KMS-11 (cell line): Measurements from ENCODE around the gene BMP2.

Experiments
- H2AFZ ChIP-seq: fragments of 200-600 bp; sonication (generic); 2 replicates; pipeline ENCODE4 v1.6.1; 2016; ENCODE audit warnings: antibody characterized with exemption, mixed run types, low read depth
- H3K27ac ChIP-seq: fragments of 200-600 bp; sonication (generic); 2 replicates; pipeline ENCODE4 v1.6.1; 2016; ENCODE audit warnings: mild to moderate bottlenecking, mixed run types
- H3K27me3 ChIP-seq: fragments of 200-600 bp; sonication (generic); 2 replicates; pipeline ENCODE4 v1.6.1; 2017; ENCODE audit warnings: mild to moderate bottlenecking, low read depth, mixed run types, moderate library complexity; ENCODE audit not compliant: insufficient read depth
- H3K36me3 ChIP-seq: fragments of 200-600 bp; sonication (generic); 2 replicates; pipeline ENCODE4 v1.6.1; 2017; ENCODE audit warnings: mild to moderate bottlenecking, mixed run types; ENCODE audit not compliant: insufficient read depth
- H3K4me1 ChIP-seq: fragments of 200-600 bp; sonication (generic); 2 replicates; pipeline ENCODE4 v1.6.1; 2016; ENCODE audit warnings: mild to moderate bottlenecking, low read depth, mixed run types; ENCODE audit not compliant: poor library complexity, severe bottlenecking
- H3K4me2 ChIP-seq: fragments of 200-600 bp; sonication (generic); 2 replicates; pipeline ENCODE4 v1.7.0; 2016; ENCODE audit warnings: mild to moderate bottlenecking, mixed run types
- H3K4me3 ChIP-seq: fragments of 200-600 bp; sonication (generic); IDR thresholded peaks from 2 replicates; pipeline ENCODE4 v1.6.1; 2017; ENCODE audit warnings: low read depth, low read length, mixed read lengths; ENCODE audit not compliant: insufficient read depth
- H3K79me2 ChIP-seq: fragments of 200-600 bp; sonication (generic); 2 replicates; pipeline ENCODE4 v1.6.1; 2016; ENCODE audit warnings: low read depth, mixed run types; ENCODE audit not compliant: insufficient read depth
- H3K9ac ChIP-seq: fragments of 200-600 bp; sonication (generic); 2 replicates; pipeline ENCODE4 v1.6.1; 2016; ENCODE audit warnings: mild to moderate bottlenecking, mixed run types
- H4K20me1 ChIP-seq: fragments of 200-600 bp; sonication (generic); 2 replicates; pipeline ENCODE4 v1.6.1; 2016; ENCODE audit warnings: mild to moderate bottlenecking, mixed run types; ENCODE audit not compliant: insufficient read depth
- TF ChIP-seq, protein P1 (sequence below): fragments of 200-600 bp; sonication (generic); conservative IDR thresholded peaks from 2 replicates; pipeline ENCODE4 v1.6.1; 2017; ENCODE audit warnings: low read depth, mild to moderate bottlenecking, antibody characterized with exemption, low read length, moderate library complexity, mixed read lengths

BMP2 gene

DNA sequence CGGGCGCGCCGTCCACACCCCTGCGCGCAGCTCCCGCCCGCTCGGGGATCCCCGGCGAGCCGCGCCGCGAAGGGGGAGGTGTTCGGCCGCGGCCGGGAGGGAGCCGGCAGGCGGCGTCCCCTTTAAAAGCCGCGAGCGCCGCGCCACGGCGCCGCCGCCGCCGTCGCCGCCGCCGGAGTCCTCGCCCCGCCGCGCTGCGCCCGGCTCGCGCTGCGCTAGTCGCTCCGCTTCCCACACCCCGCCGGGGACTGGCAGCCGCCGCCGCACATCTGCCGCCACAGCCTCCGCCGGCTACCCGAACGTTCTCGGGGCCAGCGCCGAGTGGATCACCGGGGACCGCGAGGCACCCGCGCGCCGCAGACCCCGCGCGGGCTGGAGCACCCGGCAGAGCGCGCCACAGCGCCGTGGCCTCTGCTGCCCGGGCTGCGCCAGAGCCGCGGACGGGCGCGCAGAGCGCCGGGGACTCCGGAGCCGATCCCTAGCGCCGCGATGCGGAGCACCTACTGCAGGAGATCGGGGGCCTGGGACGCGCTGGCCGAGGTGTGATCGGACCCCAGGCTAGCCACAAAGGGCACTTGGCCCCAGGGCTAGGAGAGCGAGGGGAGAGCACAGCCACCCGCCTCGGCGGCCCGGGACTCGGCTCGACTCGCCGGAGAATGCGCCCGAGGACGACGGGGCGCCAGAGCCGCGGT, at the start of gene BMP2:
Gene BMP2, plus strand, starts transcription at position 151 of the 692 bp plus-strand sequence. CDS start 2,441 bp downstream, outside the sequence.
- Histone ChIP-seq H3K4me1 (no peaks in the 10 kb centered on the region), H3K79me2 (no peaks in the 10 kb centered on the region), H3K4me3 (no peak within 1 kb of the TSS), H3K27ac (no peak within 1 kb of the TSS), H3K4me2 (peak within 1 kb of the TSS; percentile 48), H3K36me3 (no peaks in the 10 kb centered on the region), H3K27me3 (no peaks in the 10 kb centered on the region), H2AFZ (peak within 1 kb of the TSS; percentile 64), H4K20me1 (no peaks in the 10 kb centered on the region), H3K9ac (peak within 1 kb of the TSS; percentile 46; the same call in 1 of the 2 replicates)
- TF ChIP-seq, protein P1, sequence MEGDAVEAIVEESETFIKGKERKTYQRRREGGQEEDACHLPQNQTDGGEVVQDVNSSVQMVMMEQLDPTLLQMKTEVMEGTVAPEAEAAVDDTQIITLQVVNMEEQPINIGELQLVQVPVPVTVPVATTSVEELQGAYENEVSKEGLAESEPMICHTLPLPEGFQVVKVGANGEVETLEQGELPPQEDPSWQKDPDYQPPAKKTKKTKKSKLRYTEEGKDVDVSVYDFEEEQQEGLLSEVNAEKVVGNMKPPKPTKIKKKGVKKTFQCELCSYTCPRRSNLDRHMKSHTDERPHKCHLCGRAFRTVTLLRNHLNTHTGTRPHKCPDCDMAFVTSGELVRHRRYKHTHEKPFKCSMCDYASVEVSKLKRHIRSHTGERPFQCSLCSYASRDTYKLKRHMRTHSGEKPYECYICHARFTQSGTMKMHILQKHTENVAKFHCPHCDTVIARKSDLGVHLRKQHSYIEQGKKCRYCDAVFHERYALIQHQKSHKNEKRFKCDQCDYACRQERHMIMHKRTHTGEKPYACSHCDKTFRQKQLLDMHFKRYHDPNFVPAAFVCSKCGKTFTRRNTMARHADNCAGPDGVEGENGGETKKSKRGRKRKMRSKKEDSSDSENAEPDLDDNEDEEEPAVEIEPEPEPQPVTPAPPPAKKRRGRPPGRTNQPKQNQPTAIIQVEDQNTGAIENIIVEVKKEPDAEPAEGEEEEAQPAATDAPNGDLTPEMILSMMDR: no peak

DNA sequence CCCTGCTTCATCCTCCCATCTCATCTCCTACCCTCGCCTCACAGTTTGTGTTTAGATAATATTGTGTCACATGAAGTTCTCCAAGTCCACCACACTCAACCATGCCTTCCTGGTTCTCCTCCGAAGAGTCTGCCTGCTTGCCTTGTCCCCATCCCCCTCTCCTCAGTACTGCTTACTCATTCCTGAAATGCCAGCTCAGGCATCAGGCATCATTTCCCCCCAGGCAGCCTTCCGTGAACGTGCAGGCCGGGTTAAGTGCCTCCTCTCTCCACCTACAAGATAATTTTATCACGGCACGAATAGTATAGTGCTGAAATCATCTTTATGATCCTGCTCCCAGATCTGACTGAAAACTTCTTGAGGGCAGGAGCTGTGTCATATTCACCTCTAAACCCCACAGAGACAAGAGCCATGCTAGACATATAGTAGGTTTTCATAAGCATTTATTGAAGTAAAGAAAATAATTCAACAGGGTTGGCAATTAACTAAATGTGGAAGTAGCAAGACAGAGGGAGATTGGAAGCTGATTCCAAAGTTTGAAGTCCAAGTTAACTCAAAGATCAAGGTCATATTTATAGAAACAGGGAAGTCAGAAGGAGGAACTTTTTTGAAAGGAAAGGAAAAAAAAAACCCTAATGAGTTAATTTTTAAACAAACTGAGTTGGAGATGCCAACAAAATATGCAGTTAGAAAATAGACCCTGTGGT, 48.7 kb upstream of the BMP2 start:
- H3K27ac ChIP-seq: no peak overlapping the region
- no peak overlapping the region for H3K9ac ChIP-seq
- no peaks in the 10 kb centered on the region for H3K27me3 ChIP-seq
- no peaks in the 10 kb centered on the region for H3K36me3 ChIP-seq
- TF ChIP-seq, protein P1: no peak
- no peaks in the 10 kb centered on the region for H3K79me2 ChIP-seq
- no peaks in the 10 kb centered on the region for H4K20me1 ChIP-seq
- H3K4me1 ChIP-seq: no peaks in the 10 kb centered on the region
- H2AFZ ChIP-seq: no peak overlapping the region
- no peak overlapping the region for H3K4me3 ChIP-seq
- H3K4me2 ChIP-seq: no peak overlapping the region

DNA sequence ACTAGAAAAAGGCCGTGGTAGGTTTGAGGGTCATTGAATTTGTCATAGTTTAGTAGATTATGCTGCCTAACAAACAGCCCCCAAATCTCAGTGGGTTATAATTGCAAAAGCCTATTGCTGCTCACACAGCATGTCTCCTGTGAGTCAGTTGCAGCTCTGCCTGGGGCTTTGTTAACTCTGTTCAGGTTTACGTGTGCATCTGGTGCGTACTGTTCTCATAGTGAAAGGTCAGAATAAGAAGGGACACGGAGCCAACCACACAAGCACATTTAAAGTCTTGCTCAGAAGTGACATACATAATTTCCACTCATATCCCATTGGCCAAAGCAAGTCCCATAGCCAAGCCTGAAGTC, 48.1 kb upstream of the BMP2 start:
- Histone ChIP-seq H3K9ac (no peak overlapping the region), H3K36me3 (no peaks in the 10 kb centered on the region), H3K27me3 (no peaks in the 10 kb centered on the region), H3K4me2 (no peak overlapping the region), H2AFZ (no peak overlapping the region), H4K20me1 (no peaks in the 10 kb centered on the region), H3K27ac (no peak overlapping the region), H3K79me2 (no peaks in the 10 kb centered on the region), H3K4me1 (no peaks in the 10 kb centered on the region), H3K4me3 (no peak overlapping the region)
- TF ChIP-seq, protein P1: no peak

DNA sequence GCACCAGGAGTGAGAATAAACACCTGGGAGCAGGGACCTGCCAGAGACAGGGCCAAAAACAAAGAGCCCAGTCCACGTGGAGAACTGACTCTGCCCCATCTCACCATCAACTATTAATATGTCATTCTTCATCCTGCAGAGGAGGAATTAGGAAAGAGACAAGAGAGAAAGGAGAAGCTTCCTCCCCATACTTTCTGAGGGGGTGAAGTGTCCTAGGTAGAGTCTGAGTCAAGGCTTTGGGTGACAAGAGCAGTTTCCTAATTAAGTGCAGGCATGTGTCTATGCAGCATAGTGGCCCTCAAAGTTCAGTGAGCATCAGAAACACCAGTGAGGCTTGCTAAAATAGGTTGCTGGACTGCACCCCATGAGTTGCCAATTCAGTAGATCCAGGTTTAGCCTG, 40.7 kb upstream of the BMP2 start:
- Histone ChIP-seq H3K79me2 (no peaks in the 10 kb centered on the region), H3K27me3 (no peaks in the 10 kb centered on the region), H3K4me3 (no peak overlapping the region), H3K36me3 (no peaks in the 10 kb centered on the region), H2AFZ (no peak overlapping the region), H3K4me1 (no peaks in the 10 kb centered on the region), H3K4me2 (no peak overlapping the region), H3K27ac (no peak overlapping the region), H4K20me1 (no peaks in the 10 kb centered on the region), H3K9ac (no peak overlapping the region)
- TF ChIP-seq, protein P1: no peak
